HEK293T (cell line): Measurements from ENCODE around the gene ID2.

ENCODE experiments used
- CTCF ChIA-PET: fragments of 350-600 bp; formaldehyde crosslinking; extraction: SDS; loops from one replicate; lab custom pipeline; 2021; ENCODE audit warnings: antibody characterized with exemption, inconsistent platforms; lab: Yijun Ruan, JAX
- POLR2A ChIA-PET: fragments of 350-600 bp; formaldehyde crosslinking; extraction: SDS; loops from one replicate; lab custom pipeline; 2020; ENCODE audit warnings: antibody characterized with exemption, inconsistent platforms; lab: Yijun Ruan, JAX
- DNase-seq: peaks from one replicate; pipeline ENCODE4 v3.0.0; 2012; ENCODE audit warnings: mixed read lengths; ENCODE audit errors: extremely low spot score
- ARNT ChIP-seq: fragments of 450-650 bp; IDR thresholded peaks from 2 replicates; pipeline ENCODE4 v1.6.1; 2017; ENCODE audit warnings: mild to moderate bottlenecking
- BHLHE40 ChIP-seq: fragments of 450-650 bp; IDR thresholded peaks from 2 replicates; pipeline ENCODE4 v1.6.1; 2016; ENCODE audit warnings: mild to moderate bottlenecking, moderate library complexity, borderline replicate concordance
- CTBP1 ChIP-seq: fragments of 450-650 bp; IDR thresholded peaks from 2 replicates; pipeline ENCODE4 v1.6.1; 2016; ENCODE audit warnings: borderline replicate concordance
- ELF4 ChIP-seq: fragments of 450-650 bp; IDR thresholded peaks from 2 replicates; pipeline ENCODE4 v1.6.1; 2017; ENCODE audit warnings: antibody characterized with exemption
- FOXA1 ChIP-seq: fragments of 450-650 bp; IDR thresholded peaks from 2 replicates; pipeline ENCODE4 v1.6.1; 2016; ENCODE audit warnings: mild to moderate bottlenecking
- FOXK2 ChIP-seq: fragments of 450-650 bp; IDR thresholded peaks from 2 replicates; pipeline ENCODE4 v1.6.1; 2016; ENCODE audit warnings: mild to moderate bottlenecking
- FOXM1 ChIP-seq: fragments of 450-650 bp; IDR thresholded peaks from 2 replicates; pipeline ENCODE4 v1.6.1; 2017; ENCODE audit warnings: mild to moderate bottlenecking, borderline replicate concordance
- HDGF ChIP-seq: fragments of 450-650 bp; IDR thresholded peaks from 2 replicates; pipeline ENCODE4 v1.6.1; 2017; ENCODE audit warnings: antibody characterized with exemption, borderline replicate concordance
- L3MBTL2 ChIP-seq: fragments of 450-650 bp; conservative IDR thresholded peaks from 2 replicates; pipeline ENCODE4 v1.6.1; 2016; ENCODE audit warnings: mild to moderate bottlenecking
- LEF1 ChIP-seq: fragments of 450-650 bp; IDR thresholded peaks from 2 replicates; pipeline ENCODE4 v1.6.1; 2017; ENCODE audit warnings: mild to moderate bottlenecking, borderline replicate concordance
- NFRKB ChIP-seq: fragments of 450-650 bp; IDR thresholded peaks from 2 replicates; pipeline ENCODE4 v1.6.1; 2016; ENCODE audit warnings: mild to moderate bottlenecking, moderate library complexity
- PKNOX1 ChIP-seq: fragments of 450-650 bp; IDR thresholded peaks from 2 replicates; pipeline ENCODE4 v1.6.1; 2016
- SP1 ChIP-seq: fragments of 450-650 bp; IDR thresholded peaks from 2 replicates; pipeline ENCODE4 v1.6.1; 2017
- SUZ12 ChIP-seq: fragments of 450-650 bp; IDR thresholded peaks from 2 replicates; pipeline ENCODE4 v1.6.1; 2016; ENCODE audit warnings: mild to moderate bottlenecking
- TARDBP ChIP-seq: fragments of 450-650 bp; IDR thresholded peaks from 2 replicates; pipeline ENCODE4 v1.6.1; 2016
- ZNF384 ChIP-seq: fragments of 450-650 bp; IDR thresholded peaks from 2 replicates; pipeline ENCODE4 v1.6.1; 2016

The ID2 gene

GRCh38 chr2:8669157-8669817 lies 12.6 kb upstream of the ID2 start:
- ChIA-PET CTCF (interaction anchor here (0.7 kb wide), 1 partner anchor 359 kb away, joined by 3 read pairs; no protein-coding TSS in a partner anchor), POLR2A (no interaction called here)
- TF ChIP-seq FOXA1, result no peak
- no peak for TF ChIP-seq FOXM1
- no peak for TF ChIP-seq ARNT
- TF ChIP-seq L3MBTL2, result no peak
- TF ChIP-seq PKNOX1, result no peak
- no peak for DNase-seq

- CTCF ChIA-PET, result no interaction called here
- no peak for DNase-seq
- no peak for TF ChIP-seq PKNOX1
- TF ChIP-seq LEF1, result no peak
- TF ChIP-seq FOXM1, result no peak
- no peak for TF ChIP-seq FOXA1
- no peak for TF ChIP-seq HDGF
- TF ChIP-seq SUZ12, result no peak
- TF ChIP-seq FOXK2, result no peak
- no peak for TF ChIP-seq BHLHE40
- TF ChIP-seq ARNT, result no peak
- TF ChIP-seq CTBP1, result no peak
- TF ChIP-seq SP1, result no peak
- TF ChIP-seq NFRKB, result no peak
- TF ChIP-seq ZNF384, result no peak
- TF ChIP-seq TARDBP, result no peak
- no peak for TF ChIP-seq ELF4
- POLR2A ChIA-PET, result no interaction called here
Observed at GRCh38 chr2:8670580-8670979, 11.3 kb upstream of the ID2 start.

- DNase-seq, result no peak
- POLR2A ChIA-PET, result no interaction called here
- CTCF ChIA-PET, result no interaction called here
- TF ChIP-seq BHLHE40, result no peak
- TF ChIP-seq L3MBTL2, result no peak
- no peak for TF ChIP-seq ARNT
- no peak for TF ChIP-seq SUZ12
- no peak for TF ChIP-seq PKNOX1
- no peak for TF ChIP-seq NFRKB
- no peak for TF ChIP-seq TARDBP
- TF ChIP-seq ZNF384, result no peak
- TF ChIP-seq FOXM1, result no peak
- TF ChIP-seq FOXA1, result no peak
- TF ChIP-seq HDGF, result no peak
- TF ChIP-seq SP1, result no peak
- no peak for TF ChIP-seq CTBP1
Observed at GRCh38 chr2:8671176-8671575, 10.7 kb upstream of the ID2 start.

- ChIA-PET POLR2A (interaction anchor here (1.0 kb wide), 1 partner anchor 10 kb away, joined by 4 read pairs; no protein-coding TSS in a partner anchor), CTCF (no interaction called here)
- no peak for DNase-seq
- TF ChIP-seq NFRKB (no peak), LEF1 (no peak), L3MBTL2 (no peak), FOXM1 (no peak), ELF4 (no peak), FOXK2 (no peak), TARDBP (no peak), FOXA1 (no peak), SP1 (no peak), ARNT (no peak), BHLHE40 (no peak), PKNOX1 (no peak), ZNF384 (no peak), CTBP1 (no peak)
Observed at GRCh38 chr2:8671802-8672201, 10.1 kb upstream of the ID2 start.

- no peak for TF ChIP-seq SP1
- TF ChIP-seq LEF1, result no peak
- no peak for TF ChIP-seq PKNOX1
- TF ChIP-seq FOXM1, result no peak
- TF ChIP-seq ARNT, result no peak
- no peak for TF ChIP-seq NFRKB
- TF ChIP-seq SUZ12, result no peak
- no peak for TF ChIP-seq ZNF384
- TF ChIP-seq FOXA1, result no peak
- TF ChIP-seq FOXK2, result no peak
- no peak for TF ChIP-seq BHLHE40
- no peak for TF ChIP-seq HDGF
- no peak for TF ChIP-seq CTBP1
- no peak for TF ChIP-seq TARDBP
- no peak for TF ChIP-seq ELF4
- no peak for TF ChIP-seq L3MBTL2
- ChIA-PET POLR2A (interaction anchor here (1.0 kb wide), 1 partner anchor 8 kb away, joined by 4 read pairs; no protein-coding TSS in a partner anchor), CTCF (no interaction called here)
- DNase-seq, result no peak
Observed at GRCh38 chr2:8672940-8673339, 8.9 kb upstream of the ID2 start.
